Measurements from ENCODE around the gene GJB1. TPM values are rescaled to one million over a fixed set of nuclear protein-coding genes. Genes with fewer than 3 reads are reported as not detected.

Gene GJB1
- total RNA-seq, 4 donors from 2014 or later, result 20.9 to 73.3 (median 48.3) TPM

- H3K27me3 ChIP-seq, result no peaks in the 10 kb centered on the region
- H3K9me3 ChIP-seq, result no peaks in the 10 kb centered on the region
- no peak for DNase-seq
- no peak overlapping the region for H3K4me3 ChIP-seq
- no peak overlapping the region for H3K27ac ChIP-seq
- intact Hi-C loops (cut with DNase I; ENCODE audit: low total_unique reads) (no loop called here), in situ Hi-C loops (cut with MboI; ENCODE audit: low pct_ligation_motif_present in 1 of 4, low pct_unique_long_range_greater_than_20kb in 1 of 4, low sequenced_read_pairs in 3 of 4) (no loop called here)
- no peaks in the 10 kb centered on the region for H3K4me1 ChIP-seq
- WGBS, 2 donors (ENCODE audit: low coverage in 1 of 2), result 86% methylated on average over 1 of the region's 1 CpG; no CpG with 5 or more reads in 1 of the 2 donors
- H3K36me3 ChIP-seq, result no peaks in the 10 kb centered on the region
- TF ChIP-seq CTCF (IDR thresholded peaks at IDR 0.05), result no peak
- TF ChIP-seq POLR2AphosphoS5 (IDR thresholded peaks at IDR 0.05), result no peak
- no peak for TF ChIP-seq EP300 (IDR thresholded peaks at IDR 0.05; ENCODE audit: low read depth)
- TF ChIP-seq POLR2A (IDR thresholded peaks at IDR 0.05), result no peak
Measured at GRCh38 chrX:71228063-71228642, 5.1 kb downstream of the GJB1 start.

GRCh38 chrX:71235482-71235881, 12.5 kb downstream of the GJB1 start:
- intact Hi-C loops (cut with DNase I; ENCODE audit: low total_unique reads) (no loop called here), in situ Hi-C loops (cut with MboI; ENCODE audit: low pct_ligation_motif_present in 1 of 4, low pct_unique_long_range_greater_than_20kb in 1 of 4, low sequenced_read_pairs in 3 of 4) (no loop called here)
- TF ChIP-seq POLR2A (IDR thresholded peaks at IDR 0.05), result no peak
- Histone ChIP-seq H3K36me3 (no peaks in the 10 kb centered on the region), H3K27ac (no peak overlapping the region), H3K27me3 (no peaks in the 10 kb centered on the region), H3K9me3 (no peaks in the 10 kb centered on the region), H3K4me1 (no peaks in the 10 kb centered on the region), H3K4me3 (no peak overlapping the region)
- no peak for DNase-seq
- 84 to 100% methylated on average over 1 to 3 of the region's 3 CpGs for WGBS, 2 donors (ENCODE audit: low coverage in 1 of 2)

GRCh38 chrX:71236836-71237235, 13.8 kb downstream of the GJB1 start:
- Histone ChIP-seq H3K4me3 (no peak overlapping the region), H3K27me3 (no peaks in the 10 kb centered on the region), H3K9me3 (no peaks in the 10 kb centered on the region), H3K36me3 (no peaks in the 10 kb centered on the region), H3K4me1 (no peaks in the 10 kb centered on the region), H3K27ac (no peak overlapping the region)
- no peak for DNase-seq
- in situ Hi-C loops (cut with MboI; ENCODE audit: low pct_ligation_motif_present in 1 of 4, low pct_unique_long_range_greater_than_20kb in 1 of 4, low sequenced_read_pairs in 3 of 4), result no loop called here
- 69% methylated on average over 1 of the region's 1 CpG; no CpG with 5 or more reads in 1 of the 2 donors for WGBS, 2 donors (ENCODE audit: low coverage in 1 of 2)
- TF ChIP-seq CTCF (IDR thresholded peaks at IDR 0.05) (no peak), POLR2AphosphoS5 (IDR thresholded peaks at IDR 0.05) (no peak), EP300 (IDR thresholded peaks at IDR 0.05; ENCODE audit: low read depth) (no peak), POLR2A (IDR thresholded peaks at IDR 0.05) (no peak)
- intact Hi-C loops (cut with DNase I; ENCODE audit: low total_unique reads), result no loop called here

- no peaks in the 10 kb centered on the region for H3K4me1 ChIP-seq
- WGBS, 2 donors (ENCODE audit: low coverage in 1 of 2), result 84% methylated on average over 3 of the region's 3 CpGs; no CpG with 5 or more reads in 1 of the 2 donors
- H3K9me3 ChIP-seq, result no peaks in the 10 kb centered on the region
- no peak for DNase-seq
- H3K36me3 ChIP-seq, result no peaks in the 10 kb centered on the region
- no peaks in the 10 kb centered on the region for H3K27me3 ChIP-seq
- in situ Hi-C loops (cut with MboI; ENCODE audit: low pct_ligation_motif_present in 1 of 4, low pct_unique_long_range_greater_than_20kb in 1 of 4, low sequenced_read_pairs in 3 of 4) (no loop called here), intact Hi-C loops (cut with DNase I; ENCODE audit: low total_unique reads) (no loop called here)
- TF ChIP-seq POLR2A (IDR thresholded peaks at IDR 0.05) (no peak), CTCF (IDR thresholded peaks at IDR 0.05) (no peak), POLR2AphosphoS5 (IDR thresholded peaks at IDR 0.05) (no peak), EP300 (IDR thresholded peaks at IDR 0.05; ENCODE audit: low read depth) (no peak)
- no peak overlapping the region for H3K4me3 ChIP-seq
- H3K27ac ChIP-seq, result no peak overlapping the region
Measured at GRCh38 chrX:71239781-71240180, 16.8 kb downstream of the GJB1 start.

GRCh38 chrX:71241301-71241700, 18.3 kb downstream of the GJB1 start:
- intact Hi-C loops (cut with DNase I; ENCODE audit: low total_unique reads), result no loop called here
- H3K36me3 ChIP-seq, result no peaks in the 10 kb centered on the region

More at GRCh38 chrX:71241301-71241700, 18.3 kb downstream of the GJB1 start:
- Histone ChIP-seq H3K27ac (no peak overlapping the region), H3K27me3 (no peaks in the 10 kb centered on the region), H3K9me3 (no peaks in the 10 kb centered on the region), H3K4me3 (no peak overlapping the region), H3K4me1 (no peaks in the 10 kb centered on the region)
- in situ Hi-C loops (cut with MboI; ENCODE audit: low pct_ligation_motif_present in 1 of 4, low pct_unique_long_range_greater_than_20kb in 1 of 4, low sequenced_read_pairs in 3 of 4), result no loop called here
- no peak for DNase-seq
- WGBS, 2 donors (ENCODE audit: low coverage in 1 of 2), result 87% methylated on average over 6 of the region's 6 CpGs; no CpG with 5 or more reads in 1 of the 2 donors
- TF ChIP-seq CTCF (IDR thresholded peaks at IDR 0.05) (no peak), EP300 (IDR thresholded peaks at IDR 0.05; ENCODE audit: low read depth) (no peak), POLR2AphosphoS5 (IDR thresholded peaks at IDR 0.05) (no peak), POLR2A (IDR thresholded peaks at IDR 0.05) (no peak)
